GM18861 (cell line): ENCODE measurements around the gene MAN1A2.

Source experiments
- ATAC-seq: cut with Tn5 transposase; IDR thresholded peaks from one replicate; pipeline ENCODE4 v1.9.1; 2021; ENCODE audit not compliant: unreplicated experiment

Gene MAN1A2

DNA sequence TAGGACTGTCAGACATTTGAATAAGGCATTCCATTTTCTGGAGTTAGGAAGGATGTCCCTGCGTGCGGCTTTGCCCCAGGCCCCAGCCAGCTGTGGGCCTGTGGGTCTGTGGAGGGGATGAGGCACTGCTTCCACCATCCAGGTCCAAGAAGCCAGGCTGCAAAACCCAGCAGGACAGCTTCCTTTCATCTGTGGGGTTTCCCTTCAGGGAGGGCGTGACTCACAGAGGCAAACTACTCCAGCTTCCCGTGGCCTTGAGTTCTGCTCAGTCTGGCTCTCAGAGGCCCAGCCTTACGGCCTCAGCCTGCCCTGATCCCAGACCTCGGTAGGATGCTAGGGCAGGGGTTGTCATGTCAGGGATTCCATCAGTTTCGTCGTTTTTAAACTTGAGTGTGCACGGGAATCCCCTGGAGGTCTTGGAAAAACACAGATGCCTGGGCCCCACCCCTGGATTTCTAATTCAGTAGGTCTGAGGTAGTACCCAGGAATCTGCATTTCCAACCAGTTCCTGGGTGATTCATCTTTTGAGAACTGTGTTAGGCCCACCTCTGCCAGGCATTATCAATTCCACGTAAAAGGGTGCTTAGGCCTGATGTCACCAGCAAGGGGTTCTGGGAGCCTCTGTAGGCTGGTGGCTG, 206.3 kb downstream of the MAN1A2 start:
- no peak for ATAC-seq

DNA sequence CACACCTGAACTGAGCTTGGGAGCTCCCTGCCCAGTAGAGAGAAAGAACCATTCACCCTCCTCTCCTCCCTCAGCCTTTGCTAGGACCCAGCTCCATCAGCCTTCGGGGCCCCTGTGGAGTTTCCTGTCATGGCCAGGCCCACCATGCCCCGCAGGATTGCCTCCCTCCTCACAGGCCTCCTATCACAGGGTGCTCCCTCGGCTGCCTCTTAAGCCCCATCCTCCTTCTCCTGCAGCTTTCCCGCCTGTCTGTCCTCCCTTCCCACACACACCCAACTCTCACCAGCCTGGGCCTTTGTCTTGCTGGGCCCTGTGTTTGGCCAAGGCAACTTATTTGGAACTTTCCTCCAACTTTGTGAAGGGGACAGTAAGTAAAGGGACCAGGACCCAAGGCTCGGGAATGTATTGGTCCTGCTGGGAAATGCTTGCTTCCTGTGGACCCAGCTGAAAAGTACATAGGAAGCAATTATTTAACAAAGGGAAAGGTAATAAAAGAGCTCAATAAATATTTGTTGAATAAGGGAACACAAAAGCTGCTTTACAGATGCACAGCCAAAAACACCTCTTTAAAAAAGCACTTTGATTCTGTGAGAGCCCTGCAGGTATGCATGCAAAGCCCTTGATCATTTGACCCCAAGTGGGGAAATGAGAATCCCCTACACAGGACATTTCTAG, 207.0 kb downstream of the MAN1A2 start:
- ATAC-seq = no peak

DNA sequence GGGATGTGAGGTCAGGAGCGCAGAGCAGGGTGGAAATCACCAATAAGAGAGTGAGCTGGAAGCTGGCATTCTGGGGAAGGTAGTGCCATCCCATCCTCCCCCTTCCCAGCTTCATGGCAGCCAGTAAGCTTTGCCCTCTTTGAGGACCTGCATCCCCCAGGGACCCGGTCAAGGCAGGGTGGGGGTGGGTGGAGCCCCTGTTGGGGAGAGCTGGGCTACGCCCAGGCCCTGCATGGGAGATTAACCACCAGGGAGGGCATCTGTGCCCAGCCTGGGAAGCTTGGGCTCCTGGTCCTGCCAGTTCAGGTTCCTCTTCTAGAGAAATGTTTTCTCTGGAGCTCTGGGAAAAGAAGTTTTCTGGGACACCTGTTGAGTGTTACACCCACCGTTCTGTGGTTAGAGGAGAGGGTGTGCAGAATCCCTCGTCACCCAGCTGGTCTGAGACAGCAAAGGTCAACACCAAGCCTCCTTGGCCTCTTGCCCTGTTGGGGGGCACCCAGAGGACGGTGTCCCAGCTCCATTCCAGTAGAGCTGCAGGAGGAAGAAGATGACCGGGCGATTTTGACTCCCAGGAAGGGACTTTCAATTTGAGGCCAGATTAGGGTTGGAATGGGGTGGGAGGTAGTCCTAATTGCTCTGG, 208.5 kb downstream of the MAN1A2 start:
- ATAC-seq = no peak

DNA sequence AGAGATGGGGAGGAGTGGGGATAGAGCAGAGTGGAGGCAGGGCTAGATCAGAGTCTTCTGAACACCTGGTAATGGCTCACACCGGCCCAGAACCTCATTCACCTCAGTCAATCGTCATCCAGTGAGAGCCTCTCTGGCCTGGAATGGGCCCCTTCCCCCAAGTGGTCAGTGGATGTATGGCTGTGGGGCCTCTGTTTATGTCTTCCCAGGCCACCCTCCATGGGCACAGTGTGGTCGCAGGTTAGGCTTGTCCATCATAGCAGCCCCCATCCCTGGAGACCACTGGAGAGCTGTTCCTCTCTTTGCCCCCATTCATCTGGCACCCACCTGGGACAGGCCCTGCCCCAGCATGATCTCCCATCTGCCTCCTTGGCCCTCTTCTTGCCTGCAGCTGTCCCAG, 209.0 kb downstream of the MAN1A2 start:
- no peak for ATAC-seq

DNA sequence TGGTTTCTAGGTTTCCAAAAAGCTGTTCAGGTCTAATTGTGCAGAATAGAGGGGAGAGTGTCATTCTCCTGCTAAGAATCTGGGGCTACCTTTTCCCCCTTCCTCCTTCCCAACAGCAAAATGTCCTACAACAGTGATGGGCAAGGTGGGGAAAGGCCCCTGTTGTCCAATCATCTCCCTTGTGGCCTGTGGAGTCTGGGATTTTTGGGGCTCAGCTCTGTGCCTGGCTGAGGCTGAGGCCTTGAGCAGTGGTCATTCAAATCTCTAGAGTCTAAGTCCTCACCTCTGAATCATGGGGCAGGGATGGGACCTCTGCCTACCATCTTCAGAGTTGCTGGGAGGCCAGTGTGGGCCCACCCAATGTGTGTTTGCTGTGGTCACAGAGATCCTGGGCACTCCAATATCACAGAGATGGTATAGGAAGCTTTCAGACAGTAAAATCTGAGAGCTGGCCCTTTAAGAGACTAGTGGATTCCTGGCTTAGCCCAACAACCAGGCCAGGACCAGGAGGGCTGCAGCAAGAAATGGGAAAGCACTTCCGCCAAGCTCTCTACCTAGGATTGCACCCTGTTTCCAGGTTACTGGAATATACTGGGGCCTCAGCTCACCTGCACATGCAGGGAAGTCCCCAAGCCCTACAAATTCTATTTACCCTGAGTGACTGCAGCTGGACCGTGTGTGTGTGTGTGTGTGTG, 210.1 kb downstream of the MAN1A2 start:
- no peak for ATAC-seq

DNA sequence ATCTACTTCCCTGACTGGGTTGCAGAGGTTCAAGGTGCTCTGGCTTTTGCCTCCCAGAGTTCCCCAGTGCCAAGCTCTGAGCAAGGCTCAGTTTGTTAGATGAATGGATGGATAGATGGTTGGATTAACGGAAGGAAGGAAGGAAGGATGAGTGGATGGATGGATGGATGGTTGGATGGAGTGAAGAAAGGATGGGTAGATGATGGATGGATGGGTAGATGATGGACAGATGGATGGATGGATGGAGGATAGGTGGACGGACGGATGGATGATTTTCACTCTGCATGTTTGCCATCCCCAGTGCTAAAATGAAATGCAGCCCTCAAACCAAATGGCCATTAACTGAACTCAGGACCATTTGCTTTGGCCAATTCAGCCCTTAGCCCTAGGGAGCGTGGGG, 211.2 kb downstream of the MAN1A2 start:
- no peak for ATAC-seq
